ENCODE data around the gene LMX1B.

- TF ChIP-seq CTCF (conservative IDR thresholded peaks at IDR 0.05; ENCODE audit: low read depth, low read length) (no peak), POLR2A (IDR thresholded peaks at IDR 0.05; ENCODE audit: low read depth, low read length) (no peak), RFX5 (IDR thresholded peaks at IDR 0.05; ENCODE audit: low read depth, low read length) (no peak), SMC3 (IDR thresholded peaks at IDR 0.05; ENCODE audit: low read depth, low read length) (no peak), CEBPB (IDR thresholded peaks at IDR 0.05; ENCODE audit: low read depth, low read length) (no peak), RAD21 (IDR thresholded peaks at IDR 0.05; ENCODE audit: low read length) (no peak), MXI1 (IDR thresholded peaks at IDR 0.05; ENCODE audit: borderline replicate concordance, low read depth, low read length) (no peak), MAZ (IDR thresholded peaks at IDR 0.05; ENCODE audit: borderline replicate concordance, low read depth, low read length) (no peak), USF2 (IDR thresholded peaks at IDR 0.05; ENCODE audit: low read depth, low read length) (no peak), RCOR1 (IDR thresholded peaks at IDR 0.05; ENCODE audit: insufficient replicate concordance, low read length) (no peak), BHLHE40 (IDR thresholded peaks at IDR 0.05; ENCODE audit: low read depth, low read length) (no peak), NFE2L2 (IDR thresholded peaks at IDR 0.05; ENCODE audit: low read depth, low read length) (no peak), FOS (IDR thresholded peaks at IDR 0.05; ENCODE audit: low read depth, low read length) (no peak), CHD1 (IDR thresholded peaks at IDR 0.05; ENCODE audit: low read depth, low read length) (no peak)
Observed at GRCh38 chr9:126595982-126596381, 17.7 kb upstream of the LMX1B start.

Measured in IMR-90 (cell line).